Measurements from ENCODE around the gene CYP2C19. TPM values are rescaled to one million over a fixed set of nuclear protein-coding genes. Genes with fewer than 3 reads are reported as not detected.

CYP2C19 gene
- 0.05 TPM in 1 of 5 replicates, not detected in the others for total RNA-seq (2022; extraction: Qiagen RNA extraction; ENCODE audit: low read depth)

DNA sequence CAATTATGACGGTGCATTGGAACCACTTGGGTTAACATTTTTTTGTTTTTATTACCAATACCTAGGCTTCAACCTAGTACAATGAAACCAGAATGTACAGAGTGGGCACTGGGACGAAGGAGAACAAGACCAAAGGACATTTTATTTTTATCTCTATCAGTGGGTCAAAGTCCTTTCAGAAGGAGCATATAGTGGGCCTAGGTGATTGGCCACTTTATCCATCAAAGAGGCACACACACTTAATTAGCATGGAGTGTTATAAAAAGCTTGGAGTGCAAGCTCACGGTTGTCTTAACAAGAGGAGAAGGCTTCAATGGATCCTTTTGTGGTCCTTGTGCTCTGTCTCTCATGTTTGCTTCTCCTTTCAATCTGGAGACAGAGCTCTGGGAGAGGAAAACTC is at the start of gene CYP2C19:
TSS of gene CYP2C19 (plus strand) at position 289 of the 400 bp plus-strand sequence. CDS start at position 314, 25 bp downstream.

Other genes with a start within 250 kb of the CYP2C19 start
- 23.2 to 29.6 TPM (median 28.5 TPM) in 5 replicates for gene HELLS, start 216.9 kb upstream of the CYP2C19 start, total RNA-seq (2022; extraction: Qiagen RNA extraction; ENCODE audit: low read depth)
- 0.05 to 0.08 TPM (median 0.07 TPM) in 3 of 5 replicates, not detected in the others for gene CYP2C18, start 79.0 kb upstream of the CYP2C19 start, total RNA-seq (2022; extraction: Qiagen RNA extraction; ENCODE audit: low read depth)
- not detected in 5 replicates for gene CYP2C9, start 176.0 kb downstream of the CYP2C19 start, total RNA-seq (2022; extraction: Qiagen RNA extraction; ENCODE audit: low read depth)

Measured in A549 treated with GW870086 at 1 μM for 4 hours (cell line).